Gastrocnemius medialis (tissue), 4 donors: ENCODE measurements around the gene SLA2. TPM values are rescaled to one million over a fixed set of nuclear protein-coding genes. Genes with fewer than 3 reads are reported as not detected.

Experiments used
- ATAC-seq, 2 donors: fragments of 150-250 bp; one replicate each; pipeline ENCODE4 v1.9.1; 2016
- DNase-seq, 2 donors: peaks; one replicate each; pipeline ENCODE4 v3.0.0-alpha.2; 2019
- H3K27ac ChIP-seq, 4 donors: fragments of 200-600 bp; sonication (generic); 1 replicate in 1 of 4; 2 replicates in 3 of 4; pipeline ENCODE4 v1.5.1; 2016 to 2018; ENCODE audit warnings: mild to moderate bottlenecking in 2 of 4, moderate library complexity in 1 of 4
- H3K27me3 ChIP-seq, 3 donors: fragments of 200-600 bp; sonication (generic) in 2 of 3; 1 replicate in 1 of 3; 2 replicates in 2 of 3; pipeline versions ENCODE4 v1.5.1 to v1.6.0; 2016 to 2019; ENCODE audit warnings: mild to moderate bottlenecking in 1 of 3, moderate library complexity in 1 of 3
- H3K36me3 ChIP-seq, 2 donors: fragments of 200-600 bp; sonication (generic) in 1 of 2; one replicate each; pipeline ENCODE4 v1.5.1; 2017 to 2018
- H3K4me1 ChIP-seq, 2 donors: fragments of 200-600 bp; sonication (generic) in 1 of 2; one replicate each; pipeline ENCODE4 v1.5.1; 2016 to 2017; ENCODE audit warnings: mild to moderate bottlenecking in 2 of 2
- H3K4me3 ChIP-seq, 4 donors: fragments of 200-600 bp; sonication (generic) in 3 of 4; 1 replicate in 1 of 4; 2 replicates in 3 of 4; pipeline ENCODE4 v1.5.1; 2016 to 2019; ENCODE audit warnings: mild to moderate bottlenecking in 2 of 4
- H3K9me3 ChIP-seq, 3 donors: fragments of 200-600 bp; sonication (generic) in 2 of 3; 1 replicate in 1 of 3; 2 replicates in 2 of 3; pipeline ENCODE4 v1.5.1; 2016 to 2019
- CTCF ChIP-seq, 5 experiments: fragments of 450-650 bp in 3 of 5; fragments of 200-600 bp in 2 of 5; sonication (generic) in 2 of 5; IDR thresholded peaks in 4 of 5; conservative IDR thresholded peaks in 1 of 5; 1 replicate in 4 of 5; 2 replicates in 1 of 5; pipeline ENCODE4 v1.5.1; 2016 to 2019; ENCODE audit warnings: antibody characterized with exemption in 5 of 5, mild to moderate bottlenecking in 3 of 5, moderate library complexity in 3 of 5
- POLR2A ChIP-seq, 2 donors: fragments of 450-650 bp; IDR thresholded peaks; one replicate each; pipeline ENCODE4 v1.6.1; 2017; ENCODE audit warnings: antibody characterized with exemption in 2 of 2, mild to moderate bottlenecking in 2 of 2, moderate library complexity in 2 of 2
- in situ Hi-C, 4 donors: fragments of 200-750 bp; cut with MboI; loops; one replicate each; pipeline versions ENCODE4 v1.15.0 to v1.8.0; 2017; ENCODE audit warnings: low sequenced_read_pairs in 4 of 4
- intact Hi-C: fragments of 100-400 bp; cut with DNase I; formaldehyde crosslinking; loops from one replicate; pipeline ENCODE4 v1.15.1; 2023; ENCODE audit warnings: low total_unique reads
- total RNA-seq, 4 donors: library from RNA; depleted of rRNA; stranded (reverse); fragments of >200 nt; gene quantifications; one replicate each; pipeline versions ENCODE4 v1.1.0 to v1.2.3, GENCODE V29; 2016

Gene SLA2
- total RNA-seq, 4 donors from 2014 or later = not detected

GRCh38 chr20:36634342-36634741, 11.7 kb downstream of the SLA2 start:
- ATAC-seq (no peak), DNase-seq (no peak)
- no peak overlapping the region for H3K4me3 ChIP-seq
- no peaks in the 10 kb centered on the region for H3K36me3 ChIP-seq
- no peaks in the 10 kb centered on the region for H3K27me3 ChIP-seq
- no peaks in the 10 kb centered on the region for H3K4me1 ChIP-seq
- H3K9me3 ChIP-seq = no peaks in the 10 kb centered on the region
- TF ChIP-seq CTCF (IDR thresholded peaks at IDR 0.05 in 4 of 5, conservative IDR thresholded peaks at IDR 0.05 in 1 of 5) (no peak), POLR2A (IDR thresholded peaks at IDR 0.05) (no peak)
- in situ Hi-C loops = no loop called here
- no peak overlapping the region for H3K27ac ChIP-seq
- intact Hi-C loops = no loop called here

GRCh38 chr20:36633285-36633772, 12.7 kb downstream of the SLA2 start:
- no peaks in the 10 kb centered on the region for H3K36me3 ChIP-seq
- H3K4me1 ChIP-seq = no peaks in the 10 kb centered on the region
- TF ChIP-seq CTCF (IDR thresholded peaks at IDR 0.05 in 4 of 5, conservative IDR thresholded peaks at IDR 0.05 in 1 of 5) = no peak
- TF ChIP-seq POLR2A (IDR thresholded peaks at IDR 0.05) = no peak
- no peak overlapping the region for H3K27ac ChIP-seq
- ATAC-seq (no peak), DNase-seq (no peak)
- no peaks in the 10 kb centered on the region for H3K27me3 ChIP-seq
- intact Hi-C loops = no loop called here
- in situ Hi-C loops = no loop called here
- no peak overlapping the region for H3K4me3 ChIP-seq
- H3K9me3 ChIP-seq = no peaks in the 10 kb centered on the region

GRCh38 chr20:36632487-36633284, 13.3 kb downstream of the SLA2 start:
- DNase-seq (no peak), ATAC-seq (no peak)
- H3K9me3 ChIP-seq = no peaks in the 10 kb centered on the region
- H3K4me3 ChIP-seq = no peak overlapping the region
- H3K27ac ChIP-seq = no peak overlapping the region
- H3K36me3 ChIP-seq = no peaks in the 10 kb centered on the region
- no peaks in the 10 kb centered on the region for H3K4me1 ChIP-seq
- in situ Hi-C loops = no loop called here
- TF ChIP-seq POLR2A (IDR thresholded peaks at IDR 0.05) = no peak
- no peak for TF ChIP-seq CTCF (IDR thresholded peaks at IDR 0.05 in 4 of 5, conservative IDR thresholded peaks at IDR 0.05 in 1 of 5)
- intact Hi-C loops = no loop called here
- no peaks in the 10 kb centered on the region for H3K27me3 ChIP-seq

GRCh38 chr20:36632147-36632486, 13.9 kb downstream of the SLA2 start:
- in situ Hi-C loops = no loop called here
- intact Hi-C loops = no loop called here

More at GRCh38 chr20:36632147-36632486, 13.9 kb downstream of the SLA2 start:
- Histone ChIP-seq H3K27ac (no peak overlapping the region), H3K27me3 (no peaks in the 10 kb centered on the region), H3K36me3 (no peaks in the 10 kb centered on the region), H3K4me1 (no peaks in the 10 kb centered on the region), H3K4me3 (no peak overlapping the region), H3K9me3 (no peaks in the 10 kb centered on the region)
- ATAC-seq (no peak), DNase-seq (no peak)
- TF ChIP-seq CTCF (IDR thresholded peaks at IDR 0.05 in 4 of 5, conservative IDR thresholded peaks at IDR 0.05 in 1 of 5) = no peak
- TF ChIP-seq POLR2A (IDR thresholded peaks at IDR 0.05) = no peak
